HCT116 (cell line): ENCODE measurements around the gene TACC2. TPM values are rescaled to one million over a fixed set of nuclear protein-coding genes. Genes with fewer than 3 reads are reported as not detected.

Experiments
- ATAC-seq: fragments of 200-7000 bp; cut with Tn5 transposase; 2 replicates; pipeline ENCODE4 v1.9.1; 2020; ENCODE audit warnings: mild to moderate bottlenecking, moderate library complexity
- BruUV-seq: library from RNA; stranded (reverse); fragments of 400-500 nt; replicated peaks from 2 replicates; lab custom pipeline; 2021; lab: Mats Ljungman, UMichigan
- CTCF ChIA-PET: fragments of 300-600 bp; sonication (Branson Sonifier 250); formaldehyde crosslinking; loops from one replicate; lab custom pipeline; 2021; ENCODE audit warnings: antibody characterized with exemption; lab: Charles Lee
- POLR2A ChIA-PET: fragments of 300-600, 350-600 bp; sonication (Branson Sonifier 250); formaldehyde crosslinking; loops from one replicate; lab custom pipeline; 2021; ENCODE audit warnings: antibody characterized with exemption; lab: Charles Lee
- RAD21 ChIA-PET, 2 experiments: fragments of 300-600 bp; sonication (Branson Sonifier 250); formaldehyde crosslinking; loops; one replicate each; lab custom pipeline; 2023; ENCODE audit warnings: low total read pairs in 2 of 2; ENCODE audit not compliant: uncharacterized antibody in 2 of 2, unreplicated experiment in 2 of 2, low non-redundant PET in 1 of 2; lab: Charles Lee
- DNase-seq: peaks from one replicate; pipeline ENCODE4 v3.0.0-alpha.2; 2010; ENCODE audit warnings: low read depth, low spot score
- H2AFZ ChIP-seq: fragments of 200-600 bp; shearing (Covaris generic), sonication (generic); 2 replicates; pipeline ENCODE4 v1.6.1; 2017; ENCODE audit warnings: low read depth, mixed run types, mixed read lengths, antibody characterized with exemption, low read length; ENCODE audit not compliant: poor library complexity, severe bottlenecking
- H3K27ac ChIP-seq: 2 replicates; pipeline ENCODE4 v1.5.1; 2012; ENCODE audit warnings: low read depth, low read length
- H3K27me3 ChIP-seq: fragments of 200-600 bp; sonication (generic); 2 replicates; pipeline ENCODE4 v1.6.1; 2016; ENCODE audit warnings: mixed run types, low read length, mixed read lengths; ENCODE audit not compliant: insufficient read depth
- H3K36me3 ChIP-seq, 2 experiments: fragments of 200-500 bp in 1 of 2; fragments of 200-600 bp in 1 of 2; sonication (Bioruptor generic) in 1 of 2; sonication (generic) in 1 of 2; 2 replicates each; pipeline versions ENCODE4 v1.5.1 to v1.6.1; 2014 to 2016; ENCODE audit warnings: low read length in 2 of 2, inconsistent platforms in 1 of 2, mixed read lengths in 1 of 2, mixed run types in 1 of 2; ENCODE audit not compliant: insufficient read depth in 2 of 2, control insufficient read depth in 1 of 2
- H3K4me1 ChIP-seq, 2 experiments: fragments of 200-600 bp in 1 of 2; sonication (generic) in 1 of 2; 2 replicates each; pipeline versions ENCODE4 v1.5.1 to v1.6.1; 2012 to 2017; ENCODE audit warnings: low read length in 2 of 2, inconsistent platforms in 1 of 2, mild to moderate bottlenecking in 1 of 2, mixed read lengths in 1 of 2, mixed run types in 1 of 2, moderate library complexity in 1 of 2; ENCODE audit not compliant: insufficient read depth in 2 of 2, control insufficient read depth in 1 of 2
- H3K4me2 ChIP-seq: fragments of 200-600 bp; sonication (generic); 2 replicates; pipeline ENCODE4 v1.6.1; 2017; ENCODE audit warnings: mixed run types, low read length, mixed read lengths
- H3K4me3 ChIP-seq, 2 experiments: fragments of 200-600 bp in 1 of 2; sonication (generic) in 1 of 2; replicated peaks in 1 of 2; 2 replicates each; pipeline ENCODE4 v1.5.1; 2011 to 2016; ENCODE audit warnings: low read length in 2 of 2, control low read depth in 1 of 2, low read depth in 1 of 2, mild to moderate bottlenecking in 1 of 2, mixed read lengths in 1 of 2, mixed run types in 1 of 2
- H3K79me2 ChIP-seq: fragments of 200-600 bp; sonication (generic); 2 replicates; pipeline ENCODE4 v1.6.1; 2017; ENCODE audit warnings: mild to moderate bottlenecking, mixed run types, low read length, moderate library complexity, mixed read lengths; ENCODE audit not compliant: insufficient read depth
- H3K9ac ChIP-seq: fragments of 200-600 bp; sonication (generic); 2 replicates; pipeline ENCODE4 v1.6.1; 2016; ENCODE audit warnings: low read length, mixed read lengths
- H3K9me2 ChIP-seq: fragments of 200-600 bp; sonication (generic), shearing (Covaris generic); 2 replicates; pipeline ENCODE4 v1.6.1; 2017; ENCODE audit warnings: mixed run types, mild to moderate bottlenecking, moderate library complexity; ENCODE audit not compliant: insufficient read depth
- H3K9me3 ChIP-seq, 2 experiments: fragments of 200-500 bp in 1 of 2; fragments of 200-600 bp in 1 of 2; sonication (Bioruptor generic) in 1 of 2; sonication (generic) in 1 of 2; 2 replicates each; pipeline ENCODE4 v1.6.1; 2014 to 2017; ENCODE audit warnings: low read length in 2 of 2, mixed read lengths in 2 of 2, inconsistent platforms in 1 of 2, low read depth in 1 of 2, mild to moderate bottlenecking in 1 of 2, mixed run types in 1 of 2, moderate library complexity in 1 of 2; ENCODE audit not compliant: control insufficient read depth in 1 of 2, insufficient read depth in 1 of 2
- H4K20me1 ChIP-seq: fragments of 200-600 bp; sonication (generic), shearing (Covaris generic); 2 replicates; pipeline ENCODE4 v1.6.1; 2017; ENCODE audit warnings: mixed run types, mild to moderate bottlenecking, moderate library complexity; ENCODE audit not compliant: insufficient read depth
- ATF3 ChIP-seq: IDR thresholded peaks from 2 replicates; pipeline ENCODE4 v1.6.1; 2012
- CEBPB ChIP-seq: IDR thresholded peaks from 2 replicates; pipeline ENCODE4 v1.6.1; 2012; ENCODE audit warnings: low read depth
- CTCF ChIP-seq, 3 experiments: fragments of 200-600 bp in 1 of 3; sonication (generic) in 1 of 3; IDR thresholded peaks in 2 of 3; conservative IDR thresholded peaks in 1 of 3; 2 replicates each; pipeline ENCODE4 v1.5.1; 2012 to 2017; ENCODE audit warnings: low read depth in 2 of 3, low read length in 2 of 3, antibody characterized with exemption in 1 of 3, borderline replicate concordance in 1 of 3, control low read depth in 1 of 3, mild to moderate bottlenecking in 1 of 3, mixed read lengths in 1 of 3, mixed run types in 1 of 3, moderate library complexity in 1 of 3; ENCODE audit not compliant: insufficient read depth in 1 of 3
- EGR1 ChIP-seq: IDR thresholded peaks from 2 replicates; pipeline ENCODE4 v1.6.1; 2012; ENCODE audit warnings: low read depth
- ELF1 ChIP-seq: IDR thresholded peaks from 2 replicates; pipeline ENCODE4 v1.6.1; 2012; ENCODE audit warnings: low read depth, borderline replicate concordance
- EZH2phosphoT487 ChIP-seq: fragments of 200-600 bp; IDR thresholded peaks from 2 replicates; pipeline ENCODE4 v1.6.1; 2018; ENCODE audit warnings: antibody characterized with exemption, borderline replicate concordance
- JUND ChIP-seq: IDR thresholded peaks from 2 replicates; pipeline ENCODE4 v1.6.1; 2012
- MAX ChIP-seq: IDR thresholded peaks from 2 replicates; pipeline ENCODE4 v1.6.1; 2012
- POLR2A ChIP-seq: IDR thresholded peaks from 2 replicates; pipeline ENCODE4 v1.7.0; 2011; ENCODE audit warnings: borderline replicate concordance; ENCODE audit not compliant: insufficient read depth, insufficient read length; ENCODE audit errors: extremely low read depth
- POLR2AphosphoS5 ChIP-seq: IDR thresholded peaks from 2 replicates; pipeline ENCODE4 v1.6.1; 2011; ENCODE audit warnings: mild to moderate bottlenecking, low read depth, low read length, moderate library complexity
- RAD21 ChIP-seq: IDR thresholded peaks from 2 replicates; pipeline ENCODE4 v1.6.1; 2012; ENCODE audit warnings: low read depth, mild to moderate bottlenecking
- REST ChIP-seq: IDR thresholded peaks from 2 replicates; pipeline ENCODE4 v1.6.1; 2012; ENCODE audit warnings: low read depth
- SIN3A ChIP-seq: IDR thresholded peaks from 2 replicates; pipeline ENCODE4 v1.6.1; 2012; ENCODE audit warnings: low read depth
- SRF ChIP-seq: IDR thresholded peaks from 2 replicates; pipeline ENCODE4 v1.6.1; 2012; ENCODE audit warnings: low read depth
- TCF7L2 ChIP-seq: IDR thresholded peaks from 2 replicates; pipeline ENCODE4 v1.7.0; 2011; ENCODE audit warnings: borderline replicate concordance, inconsistent platforms; ENCODE audit not compliant: insufficient read depth, insufficient read length; ENCODE audit errors: extremely low read depth
- YY1 ChIP-seq: IDR thresholded peaks from 2 replicates; pipeline ENCODE4 v1.6.1; 2011; ENCODE audit warnings: low read length, low read depth, moderate library complexity, mild to moderate bottlenecking; ENCODE audit not compliant: insufficient replicate concordance; ENCODE audit errors: extremely low read depth
- ZBTB33 ChIP-seq: IDR thresholded peaks from 2 replicates; pipeline ENCODE4 v1.6.1; 2011; ENCODE audit warnings: mild to moderate bottlenecking, low read length, moderate library complexity; ENCODE audit not compliant: insufficient replicate concordance; ENCODE audit errors: extremely low read depth
- ZFX ChIP-seq: fragments of 450-650 bp; IDR thresholded peaks from 2 replicates; pipeline ENCODE4 v1.6.1; 2017
- ZNF274 ChIP-seq: fragments of 200-500 bp; sonication (Bioruptor generic); IDR thresholded peaks from 2 replicates; pipeline ENCODE4 v1.6.1; 2014; ENCODE audit warnings: mild to moderate bottlenecking, low read depth, low read length, inconsistent platforms
- intact Hi-C: fragments of 100-400 bp; cut with micrococcal nuclease; formaldehyde crosslinking; loops from 2 replicates; pipeline ENCODE4 v1.10.0; 2022
- total RNA-seq: library from RNA; stranded (reverse); gene quantifications from one replicate; pipeline ENCODE4 v1.2.1, GENCODE V29; 2021; ENCODE audit not compliant: unreplicated experiment

TACC2 gene
- total RNA-seq, 1 experiment from 2014 or later: 38.6 TPM

- BruUV-seq: no TSS peak
- Histone ChIP-seq H3K9ac (no peak overlapping the region), H3K4me1 (peaks cover 0 to 21% of the 10 kb centered on the region in 2 experiments; a peak in 1 of 4 replicates), H3K79me2 (no peaks in the 10 kb centered on the region), H3K4me2 (no peak overlapping the region), H3K9me2 (no peaks in the 10 kb centered on the region), H4K20me1 (no peaks in the 10 kb centered on the region), H3K27me3 (no peaks in the 10 kb centered on the region), H3K4me3 (no peak overlapping the region), H3K27ac (no peak overlapping the region), H3K36me3 (no peaks in the 10 kb centered on the region), H3K9me3 (no peaks in the 10 kb centered on the region), H2AFZ (no peak overlapping the region)
- DNase-seq (no peak), ATAC-seq (no peak)
- intact Hi-C loops: no loop called here
- CTCF ChIA-PET: interaction anchor here (0.6 to 1.1 kb wide), 2 partner anchors 142 to 272 kb away, joined by 3 read pairs; no protein-coding TSS in a partner anchor
- POLR2A ChIA-PET: no interaction called here
- RAD21 ChIA-PET: no interaction called here
- TF ChIP-seq POLR2AphosphoS5 (no peak), ZBTB33 (no peak), MAX (no peak), YY1 (no peak), ATF3 (no peak), JUND (no peak), SRF (no peak), ELF1 (no peak), CTCF (IDR thresholded peaks at IDR 0.05 in 2 of 3, conservative IDR thresholded peaks at IDR 0.05 in 1 of 3; ENCODE audit: borderline replicate concordance in 1 of 3, insufficient read depth in 1 of 3, low read depth in 2 of 3, low read length in 2 of 3) (no peak), RAD21 (no peak), SIN3A (no peak), POLR2A (no peak), EGR1 (no peak), CEBPB (no peak), EZH2phosphoT487 (no peak), TCF7L2 (no peak), ZNF274 (no peak), ZFX (no peak), REST (no peak)
These were observed 304.4 kb downstream of the TACC2 start for GRCh38 chr10:122293156-122293960.
